GM12874 (cell line): ENCODE data around the gene CCDC136.

Experiments
- CTCF ChIP-seq: IDR thresholded peaks from 2 replicates; pipeline ENCODE4 v1.5.1; 2011; ENCODE audit warnings: low read depth, mild to moderate bottlenecking, control low read depth, low read length, moderate library complexity; ENCODE audit not compliant: insufficient read depth

CCDC136 gene

DNA sequence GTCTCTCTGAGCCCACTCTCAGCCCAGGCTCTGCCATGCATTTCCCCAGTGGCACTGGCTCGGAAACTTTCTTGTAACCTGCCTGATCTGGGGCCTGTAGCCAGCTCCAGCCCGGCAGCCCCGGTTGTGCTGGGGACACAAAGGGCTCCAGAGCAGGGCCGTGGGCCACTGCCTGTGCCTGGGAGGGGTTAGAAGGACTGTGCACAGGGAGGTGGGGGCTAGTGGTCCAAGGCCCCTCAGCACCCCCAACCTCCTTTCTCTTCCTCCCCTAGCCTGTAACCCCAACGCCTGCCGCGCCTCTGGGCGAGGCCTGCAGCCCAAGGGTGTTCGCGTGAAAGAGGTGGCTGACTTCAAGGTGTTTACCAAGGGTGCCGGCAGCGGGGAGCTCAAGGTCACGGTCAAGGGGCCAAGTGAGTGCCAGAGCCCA is 48.0 kb downstream of the CCDC136 start:
- no peak for TF ChIP-seq CTCF

GRCh38 chr7:128840326-128841170 is 48.8 kb downstream of the CCDC136 start:
- no peak for TF ChIP-seq CTCF

- TF ChIP-seq CTCF = no peak
Measured at GRCh38 chr7:128841171-128841690, 49.5 kb downstream of the CCDC136 start.

GRCh38 chr7:128841921-128842673 is 50.3 kb downstream of the CCDC136 start:
- peak; percentile 88 for TF ChIP-seq CTCF

GRCh38 chr7:128842674-128843641 is 51.2 kb downstream of the CCDC136 start:
- TF ChIP-seq CTCF = no peak

- TF ChIP-seq CTCF = no peak
Measured at GRCh38 chr7:128843938-128844621, 52.3 kb downstream of the CCDC136 start.
